ENCODE data around the gene BTBD8.

Gene BTBD8

DNA sequence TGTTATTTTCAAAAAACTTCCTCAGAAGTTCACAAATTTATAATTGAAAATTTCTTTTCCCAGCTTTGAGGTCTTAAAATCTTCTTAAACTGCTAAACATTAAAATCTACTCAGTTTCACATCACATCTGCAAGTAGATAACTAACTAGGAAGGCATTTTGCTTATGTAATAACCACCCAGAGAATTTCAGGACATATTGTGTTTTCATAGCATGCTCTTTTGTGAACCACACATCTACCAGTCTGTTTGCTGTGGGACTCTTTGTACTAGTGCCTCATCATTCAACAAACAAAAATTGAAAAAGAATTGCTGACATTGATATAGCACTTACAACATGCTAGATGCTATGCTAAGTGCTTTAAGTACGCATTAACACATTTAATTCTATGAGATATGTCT, 105.9 kb downstream of the BTBD8 start:
- no peak overlapping the region for H3K4me3 ChIP-seq (ENCODE audit: low read length)
- TF ChIP-seq, protein P1, sequence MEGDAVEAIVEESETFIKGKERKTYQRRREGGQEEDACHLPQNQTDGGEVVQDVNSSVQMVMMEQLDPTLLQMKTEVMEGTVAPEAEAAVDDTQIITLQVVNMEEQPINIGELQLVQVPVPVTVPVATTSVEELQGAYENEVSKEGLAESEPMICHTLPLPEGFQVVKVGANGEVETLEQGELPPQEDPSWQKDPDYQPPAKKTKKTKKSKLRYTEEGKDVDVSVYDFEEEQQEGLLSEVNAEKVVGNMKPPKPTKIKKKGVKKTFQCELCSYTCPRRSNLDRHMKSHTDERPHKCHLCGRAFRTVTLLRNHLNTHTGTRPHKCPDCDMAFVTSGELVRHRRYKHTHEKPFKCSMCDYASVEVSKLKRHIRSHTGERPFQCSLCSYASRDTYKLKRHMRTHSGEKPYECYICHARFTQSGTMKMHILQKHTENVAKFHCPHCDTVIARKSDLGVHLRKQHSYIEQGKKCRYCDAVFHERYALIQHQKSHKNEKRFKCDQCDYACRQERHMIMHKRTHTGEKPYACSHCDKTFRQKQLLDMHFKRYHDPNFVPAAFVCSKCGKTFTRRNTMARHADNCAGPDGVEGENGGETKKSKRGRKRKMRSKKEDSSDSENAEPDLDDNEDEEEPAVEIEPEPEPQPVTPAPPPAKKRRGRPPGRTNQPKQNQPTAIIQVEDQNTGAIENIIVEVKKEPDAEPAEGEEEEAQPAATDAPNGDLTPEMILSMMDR (conservative IDR thresholded peaks at IDR 0.05; ENCODE audit: low read depth, low read length): no peak
- no peak for DNase-seq (ENCODE audit: low read depth)

DNA sequence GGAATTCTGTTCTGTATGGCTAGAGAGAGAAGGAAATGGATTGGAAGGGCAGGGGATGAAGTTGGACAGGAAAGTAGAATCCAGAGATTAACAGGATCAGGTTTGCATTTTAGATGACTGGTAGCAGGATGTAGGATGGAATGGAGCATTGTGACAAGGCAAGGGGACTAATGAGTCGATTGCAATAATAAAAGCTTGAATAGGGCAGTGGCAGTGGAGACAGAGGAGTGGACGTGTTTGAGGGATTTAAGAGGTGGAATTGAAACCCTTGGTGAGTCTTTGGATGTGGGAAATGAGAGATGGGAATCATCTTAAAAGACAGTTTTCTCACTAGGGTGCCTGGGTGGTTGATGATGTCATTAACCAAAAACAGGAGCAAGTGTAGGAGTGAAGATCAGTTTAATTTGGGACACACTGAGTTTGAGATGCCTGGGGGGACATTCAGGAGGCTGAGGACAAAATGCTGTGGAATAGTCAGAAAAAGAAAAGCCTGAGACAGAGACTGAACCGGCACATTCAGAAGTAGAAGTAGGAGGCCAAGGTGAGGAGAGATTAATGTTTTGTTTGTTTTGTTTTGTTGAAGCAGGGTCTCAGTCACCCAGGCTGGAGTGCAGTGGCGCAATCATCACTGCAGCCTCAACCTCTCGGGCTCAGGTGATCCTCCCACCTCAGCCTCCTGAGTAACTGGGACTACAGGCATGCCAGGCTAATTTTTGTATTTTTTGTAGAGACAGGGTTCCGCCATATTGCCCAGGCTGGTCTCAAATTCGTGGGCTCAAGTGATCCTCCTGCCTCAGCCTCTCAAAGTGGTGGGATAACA, 108.5 kb downstream of the BTBD8 start:
- DNase-seq (ENCODE audit: low read depth): no peak
- TF ChIP-seq, protein P1 (conservative IDR thresholded peaks at IDR 0.05; ENCODE audit: low read depth, low read length): no peak
- H3K4me3 ChIP-seq (ENCODE audit: low read length): no peak overlapping the region

DNA sequence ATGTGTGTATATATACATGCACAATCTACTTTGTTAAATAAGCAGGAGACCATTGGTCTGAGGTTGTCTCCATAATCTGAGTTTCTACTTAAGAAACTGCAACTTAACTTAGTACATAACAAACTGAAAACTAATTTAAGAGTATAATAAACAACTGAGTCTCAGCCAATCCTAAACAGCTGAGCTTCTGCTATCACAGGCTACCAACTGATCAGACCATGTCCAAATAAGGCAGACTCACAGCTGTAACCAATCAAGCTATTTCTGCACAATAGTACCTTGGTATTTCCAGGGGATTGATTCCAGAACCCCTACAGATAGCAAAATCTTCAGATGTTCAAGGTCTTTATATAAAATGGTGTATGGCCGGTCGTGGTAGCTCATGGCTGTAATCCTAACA, 111.6 kb downstream of the BTBD8 start:
- DNase-seq (ENCODE audit: low read depth): no peak
- TF ChIP-seq, protein P1 (conservative IDR thresholded peaks at IDR 0.05; ENCODE audit: low read depth, low read length): no peak

DNA sequence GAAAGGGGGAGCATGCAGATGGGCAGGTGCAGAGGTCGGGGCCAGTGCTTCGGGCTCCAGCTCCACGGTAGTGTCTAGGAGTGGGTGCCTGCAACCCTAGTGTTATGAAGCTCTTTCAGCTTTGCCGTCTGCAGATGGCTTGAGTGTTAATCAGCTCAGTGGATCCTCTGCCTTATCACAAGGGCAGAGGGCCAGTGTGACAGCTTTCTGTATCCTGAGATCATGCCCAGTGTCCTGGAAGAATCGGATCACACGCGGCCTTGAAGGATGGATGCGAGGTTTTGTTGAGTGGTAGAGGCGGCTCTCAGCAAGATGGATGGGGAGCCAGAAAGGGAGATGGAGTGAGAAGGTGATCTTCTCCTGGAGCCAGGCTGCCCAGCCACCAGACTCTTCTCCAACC, 112.1 kb downstream of the BTBD8 start:
- no peak for DNase-seq (ENCODE audit: low read depth)
- H3K4me3 ChIP-seq (ENCODE audit: low read length): no peak overlapping the region
- TF ChIP-seq, protein P1 (conservative IDR thresholded peaks at IDR 0.05; ENCODE audit: low read depth, low read length): no peak

More for the DNA sequence above, 111.6 kb downstream of the BTBD8 start:
- H3K4me3 ChIP-seq (ENCODE audit: low read length): no peak overlapping the region

DNA sequence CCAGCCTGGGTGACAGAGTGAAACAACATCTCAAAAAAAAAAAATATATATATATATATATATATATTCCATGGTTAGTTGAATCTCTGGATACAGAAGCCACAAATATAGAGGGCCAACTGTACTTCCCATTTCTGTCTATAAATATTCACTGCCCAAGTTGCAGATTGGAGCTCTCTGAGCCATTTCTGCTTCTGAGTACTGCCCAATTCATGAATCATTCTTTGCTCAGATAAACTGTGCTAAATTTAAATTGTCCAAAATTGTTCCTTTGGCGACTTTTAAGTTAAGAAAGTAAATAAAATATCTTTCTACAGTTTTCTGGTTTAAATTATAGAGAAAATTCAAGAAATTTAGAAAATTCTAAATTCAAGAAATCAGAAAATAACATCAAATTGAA, 114.4 kb downstream of the BTBD8 start:
- no peak for DNase-seq (ENCODE audit: low read depth)
- TF ChIP-seq, protein P1 (conservative IDR thresholded peaks at IDR 0.05; ENCODE audit: low read depth, low read length): no peak
- no peak overlapping the region for H3K4me3 ChIP-seq (ENCODE audit: low read length)

DNA sequence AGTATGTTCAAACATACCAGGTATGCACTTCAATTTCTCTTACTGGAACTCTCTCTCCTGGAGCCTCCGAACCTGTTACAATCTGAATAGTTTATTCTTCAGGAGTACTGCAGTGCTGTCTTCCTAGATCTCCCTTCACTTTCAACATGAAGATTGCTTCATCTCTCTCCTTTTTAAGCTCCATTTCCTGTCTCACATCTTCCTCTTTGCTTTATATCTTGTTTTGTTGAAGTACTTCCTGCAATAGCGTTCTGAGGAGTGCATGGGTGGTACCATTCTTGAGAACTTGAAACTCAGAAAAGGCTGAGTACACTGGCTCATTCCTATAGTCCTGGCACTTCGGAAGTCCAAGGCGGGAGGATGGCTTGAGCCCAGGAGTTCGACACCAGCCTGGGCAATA, 121.8 kb downstream of the BTBD8 start:
- TF ChIP-seq, protein P1 (conservative IDR thresholded peaks at IDR 0.05; ENCODE audit: low read depth, low read length): no peak
- no peak overlapping the region for H3K4me3 ChIP-seq (ENCODE audit: low read length)
- no peak for DNase-seq (ENCODE audit: low read depth)

DNA sequence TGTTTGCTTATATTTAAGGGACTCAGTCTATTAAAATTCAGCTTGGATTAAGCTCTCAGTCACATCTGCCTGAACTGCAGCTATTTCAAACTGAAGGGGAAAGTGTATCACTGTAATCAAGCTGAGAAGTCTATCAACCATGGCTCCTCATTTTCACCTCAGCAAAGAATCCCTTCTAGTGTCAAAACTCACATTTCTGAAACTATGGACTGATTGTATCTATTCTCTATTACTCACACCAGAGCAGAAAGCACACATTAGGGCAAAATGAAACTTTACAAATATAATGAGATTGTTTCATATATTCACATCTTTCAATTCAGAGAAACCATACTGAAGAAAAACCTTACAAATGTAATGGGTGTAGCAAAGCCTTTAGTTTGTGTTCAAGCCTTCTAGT, 123.0 kb downstream of the BTBD8 start:
- no peak for DNase-seq (ENCODE audit: low read depth)
- no peak overlapping the region for H3K4me3 ChIP-seq (ENCODE audit: low read length)
- TF ChIP-seq, protein P1 (conservative IDR thresholded peaks at IDR 0.05; ENCODE audit: low read depth, low read length): no peak
